ENCODE measurements around the gene ARL5C.

DNA sequence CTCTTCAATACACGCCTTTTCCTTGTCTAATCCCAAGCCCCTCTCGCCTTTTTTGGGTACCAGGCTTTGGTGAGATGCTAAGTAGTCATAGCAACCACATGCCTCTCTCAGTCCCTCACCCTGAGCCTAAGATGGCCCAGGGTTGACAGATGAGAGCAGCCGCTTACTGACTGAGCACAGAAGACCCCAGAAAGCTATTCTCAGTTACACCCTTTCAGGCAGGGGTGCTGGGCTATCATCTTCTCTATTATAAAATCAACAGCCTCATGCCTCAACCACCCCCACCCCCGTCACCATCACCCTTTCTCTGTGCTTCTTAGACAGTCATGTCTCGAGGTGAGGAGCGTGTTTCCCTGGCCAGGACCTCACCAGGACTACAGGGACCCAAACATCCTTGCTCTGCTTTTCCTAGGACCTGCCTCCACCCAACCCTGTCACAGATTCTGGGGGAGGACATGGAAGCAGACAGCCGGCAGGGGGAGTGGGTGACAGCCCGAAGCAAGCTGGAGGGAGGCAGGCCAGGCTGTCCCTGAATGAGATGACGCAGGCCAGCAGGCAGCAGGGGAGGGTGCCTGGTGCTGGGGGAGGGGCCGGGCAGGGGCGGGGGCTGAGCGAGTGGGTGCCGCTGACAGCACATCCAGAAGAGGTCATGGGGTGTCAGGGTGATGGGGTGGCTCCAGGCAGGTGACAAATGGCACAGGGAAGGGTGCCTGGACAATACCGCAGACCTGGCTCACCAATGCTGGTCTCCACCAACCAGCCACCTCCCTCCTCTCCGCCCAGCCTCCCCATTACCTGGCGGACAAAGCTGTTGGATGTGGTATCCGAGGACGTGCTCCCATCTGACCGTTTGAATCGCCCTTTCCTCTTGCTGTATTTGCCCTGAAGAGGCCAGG is 28.4 kb upstream of the ARL5C start:
- TF ChIP-seq, protein P1, sequence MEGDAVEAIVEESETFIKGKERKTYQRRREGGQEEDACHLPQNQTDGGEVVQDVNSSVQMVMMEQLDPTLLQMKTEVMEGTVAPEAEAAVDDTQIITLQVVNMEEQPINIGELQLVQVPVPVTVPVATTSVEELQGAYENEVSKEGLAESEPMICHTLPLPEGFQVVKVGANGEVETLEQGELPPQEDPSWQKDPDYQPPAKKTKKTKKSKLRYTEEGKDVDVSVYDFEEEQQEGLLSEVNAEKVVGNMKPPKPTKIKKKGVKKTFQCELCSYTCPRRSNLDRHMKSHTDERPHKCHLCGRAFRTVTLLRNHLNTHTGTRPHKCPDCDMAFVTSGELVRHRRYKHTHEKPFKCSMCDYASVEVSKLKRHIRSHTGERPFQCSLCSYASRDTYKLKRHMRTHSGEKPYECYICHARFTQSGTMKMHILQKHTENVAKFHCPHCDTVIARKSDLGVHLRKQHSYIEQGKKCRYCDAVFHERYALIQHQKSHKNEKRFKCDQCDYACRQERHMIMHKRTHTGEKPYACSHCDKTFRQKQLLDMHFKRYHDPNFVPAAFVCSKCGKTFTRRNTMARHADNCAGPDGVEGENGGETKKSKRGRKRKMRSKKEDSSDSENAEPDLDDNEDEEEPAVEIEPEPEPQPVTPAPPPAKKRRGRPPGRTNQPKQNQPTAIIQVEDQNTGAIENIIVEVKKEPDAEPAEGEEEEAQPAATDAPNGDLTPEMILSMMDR (IDR thresholded peaks at IDR 0.05; ENCODE audit: insufficient read depth, low read depth, low read length), result peak; percentile 25
- no peak for TF ChIP-seq EZH2 (IDR thresholded peaks at IDR 0.05; ENCODE audit: insufficient read depth, low read length)
